Measurements from ENCODE around the gene DBP.

- TF ChIP-seq CTCF (IDR thresholded peaks at IDR 0.05; ENCODE audit: insufficient read depth, low read length, poor library complexity, severe bottlenecking) (no peak), EZH2phosphoT487 (conservative IDR thresholded peaks at IDR 0.05; ENCODE audit: low read length) (no peak)
Measured at GRCh38 chr19:48644355-48644754, 7.2 kb upstream of the DBP start.
